GM18873 (cell line): ENCODE measurements around the gene MCC.
"Not testable (repeated sequence)": the region's sequence is repeated elsewhere in the genome, so short reads cannot be mapped to it uniquely, and the experiment has no call there.

ENCODE experiments used
- ATAC-seq: cut with Tn5 transposase; IDR thresholded peaks from one replicate; pipeline ENCODE4 v1.9.1; 2021; ENCODE audit warnings: mild to moderate bottlenecking, moderate library complexity, moderate number of reproducible peaks; ENCODE audit not compliant: unreplicated experiment, low FRiP score

MCC gene

GRCh38 chr5:113433071-113433470, 55.2 kb downstream of the MCC start:
- no peak for ATAC-seq

- no peak for ATAC-seq
Observed at GRCh38 chr5:113427871-113428574, 60.2 kb downstream of the MCC start.

- no peak for ATAC-seq
Observed at GRCh38 chr5:113425909-113426308, 62.3 kb downstream of the MCC start.

DNA sequence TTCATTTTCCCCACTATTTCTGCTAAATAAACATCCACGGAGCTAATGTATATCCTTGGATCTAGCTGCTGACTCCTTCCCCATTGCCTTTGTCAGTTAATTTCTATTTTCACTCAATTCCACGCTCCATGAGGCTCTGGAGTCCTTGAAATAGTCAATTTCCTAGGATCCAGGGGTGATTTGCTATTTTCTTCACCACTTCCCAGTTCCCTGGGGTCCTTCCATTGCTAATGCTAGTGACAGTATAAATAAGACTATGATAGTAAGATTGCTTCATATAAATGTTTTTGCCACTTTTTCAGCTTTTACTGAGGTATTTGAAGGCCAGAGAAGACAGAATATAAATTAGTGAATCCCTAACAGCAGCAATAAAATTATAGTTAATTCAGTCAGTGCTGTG, 66.6 kb downstream of the MCC start:
- ATAC-seq: no peak

GRCh38 chr5:113405530-113405929, 82.7 kb downstream of the MCC start:
- no peak for ATAC-seq

- no peak for ATAC-seq
Observed at GRCh38 chr5:113404269-113404668, 84.0 kb downstream of the MCC start.

GRCh38 chr5:113397986-113398385, 90.3 kb downstream of the MCC start:
- ATAC-seq: not testable (repeated sequence)

DNA sequence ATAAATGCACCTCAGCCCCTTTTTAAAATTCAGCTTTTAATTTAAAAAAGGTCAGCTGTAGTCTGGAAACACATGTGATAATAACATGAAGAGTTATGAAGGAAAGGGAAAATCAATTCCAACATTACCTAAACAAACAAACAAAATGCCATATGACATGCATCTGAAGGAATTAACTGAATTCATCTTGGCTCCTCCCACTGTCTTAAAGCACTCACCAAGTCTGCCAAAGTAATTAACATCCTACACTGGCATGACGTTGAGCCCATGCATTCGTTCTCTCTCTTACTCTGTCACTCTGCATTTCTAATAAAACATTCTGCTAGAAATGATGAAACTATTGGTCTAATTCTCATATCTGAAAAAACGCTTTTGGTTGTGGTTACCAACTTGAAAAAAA, 91.2 kb downstream of the MCC start:
- ATAC-seq: no peak

- ATAC-seq: no peak
Observed at GRCh38 chr5:113394658-113395057, 93.6 kb downstream of the MCC start.

GRCh38 chr5:113390224-113390623, 98.0 kb downstream of the MCC start:
- no peak for ATAC-seq

- no peak for ATAC-seq
Observed at GRCh38 chr5:113389116-113389515, 99.1 kb downstream of the MCC start.

DNA sequence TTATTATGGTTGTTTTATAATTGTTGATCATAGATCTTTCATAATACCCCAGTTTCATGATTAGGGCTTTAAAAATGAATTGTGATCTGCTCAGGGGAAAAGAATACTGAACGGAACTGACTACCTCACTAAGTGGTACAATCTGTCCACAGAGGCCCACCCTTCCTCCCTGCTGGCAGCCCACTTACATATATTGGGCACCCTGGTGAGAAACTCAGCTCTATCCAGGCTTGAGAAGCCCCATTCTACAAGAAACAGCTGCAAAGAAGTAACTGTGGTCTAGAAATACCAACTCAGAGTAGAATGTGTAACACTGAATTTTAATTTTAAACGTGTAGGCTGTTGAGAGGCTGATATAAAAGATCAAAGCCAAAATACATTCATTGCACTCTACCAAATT, 100.4 kb downstream of the MCC start:
- no peak for ATAC-seq

DNA sequence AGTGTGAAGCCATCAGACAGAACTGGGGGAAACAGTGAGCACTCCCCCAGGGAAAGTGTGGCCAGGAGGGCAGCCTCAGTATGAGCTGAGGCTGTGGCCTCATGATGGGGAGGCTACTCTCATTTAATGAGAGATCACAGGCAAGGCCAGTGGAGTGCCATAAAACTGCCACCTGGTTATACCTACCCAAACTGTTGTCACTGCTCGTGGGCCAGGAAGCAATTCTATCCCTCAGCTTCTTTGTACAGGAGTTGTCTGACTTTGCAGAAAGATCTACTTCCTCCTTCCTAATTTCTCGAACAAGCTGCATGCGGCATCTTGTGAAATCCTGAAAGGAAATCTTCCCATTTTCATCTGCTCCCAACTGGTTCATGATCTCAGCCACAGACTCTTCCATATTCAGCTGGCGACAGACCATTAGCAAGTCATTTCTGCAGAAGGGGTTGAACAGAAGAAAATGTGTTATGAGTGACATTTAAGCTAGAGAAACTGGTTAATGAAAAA, 103.4 kb downstream of the MCC start:
- ATAC-seq: no peak

DNA sequence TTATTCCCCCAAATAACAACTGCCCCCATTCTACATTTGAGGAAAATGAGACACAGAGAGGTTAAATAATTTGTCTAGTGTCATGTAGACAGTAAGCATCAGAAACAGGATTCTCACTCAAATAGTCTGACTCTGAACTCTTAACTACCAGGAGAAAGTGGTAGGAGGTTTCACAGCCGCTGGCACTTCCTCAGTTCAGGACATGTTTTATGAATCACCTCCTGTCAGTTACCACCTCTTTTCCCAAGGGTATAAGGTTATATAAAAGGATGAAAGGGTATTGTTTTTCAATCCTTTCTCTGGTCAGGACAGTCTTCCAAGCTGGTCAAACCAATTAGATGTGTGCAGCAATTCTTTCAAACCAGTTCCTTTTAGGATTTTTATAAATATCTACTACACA, 105.5 kb downstream of the MCC start:
- ATAC-seq: no peak

DNA sequence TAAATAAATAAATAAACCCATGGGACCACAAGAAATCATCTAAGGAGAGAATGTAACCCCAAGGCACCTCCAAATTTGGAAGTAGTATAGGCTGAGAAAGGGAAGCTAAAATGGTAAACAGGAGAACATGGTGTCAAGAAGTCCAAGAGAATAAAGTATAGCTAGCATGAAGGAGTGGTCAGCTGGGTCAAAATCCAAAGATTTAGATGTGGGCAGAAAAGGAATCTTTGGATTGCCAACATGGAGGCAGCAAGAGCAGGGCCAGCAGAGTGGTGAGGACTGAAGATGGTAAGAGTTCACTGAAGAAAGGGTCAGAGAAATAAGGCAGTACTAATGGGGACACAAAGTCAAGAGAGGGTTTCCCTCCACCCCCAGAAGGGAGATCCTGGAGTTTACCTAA, 106.5 kb downstream of the MCC start:
- ATAC-seq: no peak

DNA sequence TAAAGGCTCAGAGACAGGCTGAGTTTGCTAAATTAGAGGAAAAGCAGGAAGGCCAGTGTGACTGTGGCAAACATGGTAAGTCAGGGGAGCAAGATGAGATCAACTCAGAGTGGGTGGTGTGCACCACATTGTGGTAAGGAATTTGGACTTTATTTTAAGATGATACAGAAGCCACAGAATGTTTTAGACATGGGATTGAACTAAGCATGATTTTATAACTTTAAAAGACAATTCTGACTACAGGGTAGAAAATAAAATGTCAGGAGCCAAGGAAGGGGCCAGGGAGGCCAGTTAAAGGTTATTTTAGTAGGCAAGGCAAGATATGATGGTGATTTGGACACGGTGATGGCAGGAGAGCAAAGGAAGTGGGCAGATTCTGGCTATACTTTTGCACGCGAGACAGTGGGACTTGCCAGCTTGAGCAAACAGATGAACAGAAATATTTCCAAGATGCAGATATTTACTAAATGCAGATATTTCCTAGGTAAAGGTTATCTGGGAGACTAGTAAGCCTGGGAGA, 107.4 kb downstream of the MCC start:
- ATAC-seq: no peak

DNA sequence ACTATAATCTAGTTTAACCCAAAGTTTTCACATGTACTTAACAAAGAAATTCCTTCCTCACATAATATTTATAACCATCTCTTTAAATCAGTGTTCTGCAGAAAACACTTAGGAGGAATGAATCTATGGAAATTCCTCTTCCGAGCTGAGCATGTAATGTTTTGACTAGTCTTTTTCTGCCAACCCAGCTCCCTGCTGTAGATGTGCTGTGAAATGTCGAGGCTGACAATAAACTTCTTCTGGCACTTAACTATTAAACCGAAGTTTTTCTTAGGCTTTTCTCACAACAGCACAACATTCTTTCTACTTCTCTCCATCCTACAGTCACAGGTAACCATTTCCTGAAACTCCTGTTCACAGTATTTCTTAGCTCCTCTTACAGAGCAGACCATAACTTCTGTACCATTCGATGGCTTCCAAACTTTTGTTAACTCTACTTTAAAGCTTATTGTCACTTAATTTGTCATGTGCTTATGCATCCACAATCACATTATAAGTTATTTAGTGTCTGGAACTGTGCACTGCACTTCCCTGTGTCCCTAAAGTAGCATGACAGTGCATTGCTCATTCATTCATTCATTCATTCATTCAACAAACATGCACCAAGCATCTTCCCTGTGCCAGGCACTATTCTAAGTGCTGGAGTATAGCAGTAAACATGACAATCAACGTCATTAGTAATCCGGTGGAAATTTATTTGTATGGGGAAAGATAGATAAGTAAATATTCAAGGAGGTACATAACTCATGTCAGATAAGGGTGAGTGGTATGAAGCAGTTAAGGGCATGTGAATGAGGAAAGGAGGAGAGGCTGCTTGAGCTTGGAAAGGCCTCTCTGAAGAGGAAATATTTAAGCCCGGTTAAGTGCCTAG, 108.1 kb downstream of the MCC start:
- ATAC-seq: no peak

DNA sequence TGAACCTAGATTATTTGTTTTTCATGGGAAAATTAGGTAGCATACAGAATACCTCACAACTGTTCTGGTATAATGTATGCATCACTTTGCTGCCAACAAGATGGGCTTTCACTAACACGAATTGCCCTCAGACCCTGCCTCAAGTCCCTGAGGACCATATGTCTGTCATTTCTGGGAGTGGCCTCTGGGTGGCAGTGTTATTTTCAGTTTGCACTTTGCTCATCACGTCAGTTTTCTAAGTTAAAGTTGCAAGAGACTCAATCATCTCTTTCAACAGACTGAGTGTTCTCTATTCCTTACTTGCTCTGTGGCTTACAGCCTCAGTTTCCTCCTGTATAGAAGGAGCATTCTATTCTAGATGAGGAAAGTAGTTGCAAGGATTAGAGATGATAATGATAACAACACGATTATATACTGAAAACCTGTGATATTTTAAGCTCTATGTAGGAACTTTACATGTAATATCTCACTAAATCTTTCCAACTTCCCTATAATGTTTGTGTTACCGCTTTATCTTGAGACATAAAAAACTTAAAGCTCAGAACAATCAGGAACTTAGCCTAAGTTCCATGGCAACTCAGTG, 109.2 kb downstream of the MCC start:
- ATAC-seq: peak; percentile 81

GRCh38 chr5:113378514-113378913, 109.7 kb downstream of the MCC start:
- no peak for ATAC-seq

DNA sequence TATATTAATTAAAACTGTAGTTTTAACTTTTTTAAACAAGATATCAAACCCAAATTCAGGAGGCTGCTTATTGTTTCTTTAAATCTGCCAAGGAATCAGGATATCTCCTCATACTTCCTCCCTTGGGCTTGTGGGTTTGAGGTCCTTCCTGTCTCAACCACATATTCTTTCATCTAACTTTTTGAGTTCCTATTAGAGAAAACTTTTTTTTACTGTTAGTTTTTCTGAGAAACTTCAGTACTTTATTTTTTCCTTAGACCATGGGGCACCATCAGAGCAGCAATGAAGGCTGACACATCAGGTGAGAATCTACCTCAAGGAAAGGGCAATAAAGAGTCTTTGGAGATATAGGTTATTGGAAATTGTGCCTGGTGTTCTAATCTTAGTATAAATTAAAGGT, 110.2 kb downstream of the MCC start:
- ATAC-seq: no peak

DNA sequence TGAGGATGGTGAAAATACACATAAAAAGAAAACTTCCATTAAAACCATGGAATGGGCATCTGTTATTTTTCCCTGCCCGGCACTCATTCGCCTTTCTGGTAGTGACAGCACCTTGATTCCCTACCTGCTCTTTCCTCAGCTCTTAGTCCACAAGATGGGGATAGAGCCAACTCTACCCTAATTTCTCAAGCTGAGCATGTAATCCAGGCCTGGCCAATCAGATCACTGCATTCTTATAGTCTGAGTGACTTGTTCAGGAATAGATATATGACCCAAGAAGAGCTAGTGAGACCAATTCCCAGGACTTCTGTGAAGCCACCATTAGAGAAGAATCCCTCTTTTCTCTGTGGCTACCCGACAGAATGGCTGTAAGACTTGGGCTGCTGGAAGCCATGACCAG, 111.6 kb downstream of the MCC start:
- ATAC-seq: no peak
